HG03039 (cell line): ENCODE measurements around the gene EBF3.

Experiments used
- ATAC-seq: cut with Tn5 transposase; IDR thresholded peaks from one replicate; pipeline ENCODE4 v1.9.1; 2021; ENCODE audit warnings: mild to moderate bottlenecking, moderate library complexity; ENCODE audit not compliant: unreplicated experiment

Gene EBF3

GRCh38 chr10:129812398-129812797 is 151.7 kb downstream of the EBF3 start:
- no peak for ATAC-seq

GRCh38 chr10:129811208-129811607 is 152.9 kb downstream of the EBF3 start:
- no peak for ATAC-seq

- ATAC-seq: no peak
These were observed 154.2 kb downstream of the EBF3 start for GRCh38 chr10:129809841-129810240.

- no peak for ATAC-seq
These were observed 154.6 kb downstream of the EBF3 start for GRCh38 chr10:129809431-129809830.

GRCh38 chr10:129808092-129808983 is 155.7 kb downstream of the EBF3 start:
- no peak for ATAC-seq

GRCh38 chr10:129807211-129807610 is 156.9 kb downstream of the EBF3 start:
- ATAC-seq: no peak

- ATAC-seq: no peak
These were observed 163.2 kb downstream of the EBF3 start for GRCh38 chr10:129800796-129801340.

- ATAC-seq: no peak
These were observed 164.1 kb downstream of the EBF3 start for GRCh38 chr10:129799942-129800341.

GRCh38 chr10:129796710-129797420 is 167.2 kb downstream of the EBF3 start:
- no peak for ATAC-seq

GRCh38 chr10:129793996-129794395 is 170.1 kb downstream of the EBF3 start:
- ATAC-seq: no peak

GRCh38 chr10:129793479-129793878 is 170.6 kb downstream of the EBF3 start:
- no peak for ATAC-seq

GRCh38 chr10:129792864-129793263 is 171.2 kb downstream of the EBF3 start:
- ATAC-seq: no peak

- no peak for ATAC-seq
These were observed 171.9 kb downstream of the EBF3 start for GRCh38 chr10:129792141-129792540.

- no peak for ATAC-seq
These were observed 173.2 kb downstream of the EBF3 start for GRCh38 chr10:129790715-129791446.

GRCh38 chr10:129788215-129788614 is 175.9 kb downstream of the EBF3 start:
- ATAC-seq: no peak

GRCh38 chr10:129787557-129787956 is 176.5 kb downstream of the EBF3 start:
- no peak for ATAC-seq

- ATAC-seq: no peak
These were observed 177.9 kb downstream of the EBF3 start for GRCh38 chr10:129786216-129786615.

- ATAC-seq: no peak
These were observed 178.5 kb downstream of the EBF3 start for GRCh38 chr10:129785536-129785981.
